CD4-positive, alpha-beta T cell treated with Interleukin-15 for 4 hours (primary cell): ENCODE measurements around the gene XIRP2.

Experiments
- DNase-seq: peaks from one replicate; pipeline ENCODE4 v3.0.0-alpha.2; 2020; ENCODE audit warnings: low spot score

XIRP2 gene, protein sequence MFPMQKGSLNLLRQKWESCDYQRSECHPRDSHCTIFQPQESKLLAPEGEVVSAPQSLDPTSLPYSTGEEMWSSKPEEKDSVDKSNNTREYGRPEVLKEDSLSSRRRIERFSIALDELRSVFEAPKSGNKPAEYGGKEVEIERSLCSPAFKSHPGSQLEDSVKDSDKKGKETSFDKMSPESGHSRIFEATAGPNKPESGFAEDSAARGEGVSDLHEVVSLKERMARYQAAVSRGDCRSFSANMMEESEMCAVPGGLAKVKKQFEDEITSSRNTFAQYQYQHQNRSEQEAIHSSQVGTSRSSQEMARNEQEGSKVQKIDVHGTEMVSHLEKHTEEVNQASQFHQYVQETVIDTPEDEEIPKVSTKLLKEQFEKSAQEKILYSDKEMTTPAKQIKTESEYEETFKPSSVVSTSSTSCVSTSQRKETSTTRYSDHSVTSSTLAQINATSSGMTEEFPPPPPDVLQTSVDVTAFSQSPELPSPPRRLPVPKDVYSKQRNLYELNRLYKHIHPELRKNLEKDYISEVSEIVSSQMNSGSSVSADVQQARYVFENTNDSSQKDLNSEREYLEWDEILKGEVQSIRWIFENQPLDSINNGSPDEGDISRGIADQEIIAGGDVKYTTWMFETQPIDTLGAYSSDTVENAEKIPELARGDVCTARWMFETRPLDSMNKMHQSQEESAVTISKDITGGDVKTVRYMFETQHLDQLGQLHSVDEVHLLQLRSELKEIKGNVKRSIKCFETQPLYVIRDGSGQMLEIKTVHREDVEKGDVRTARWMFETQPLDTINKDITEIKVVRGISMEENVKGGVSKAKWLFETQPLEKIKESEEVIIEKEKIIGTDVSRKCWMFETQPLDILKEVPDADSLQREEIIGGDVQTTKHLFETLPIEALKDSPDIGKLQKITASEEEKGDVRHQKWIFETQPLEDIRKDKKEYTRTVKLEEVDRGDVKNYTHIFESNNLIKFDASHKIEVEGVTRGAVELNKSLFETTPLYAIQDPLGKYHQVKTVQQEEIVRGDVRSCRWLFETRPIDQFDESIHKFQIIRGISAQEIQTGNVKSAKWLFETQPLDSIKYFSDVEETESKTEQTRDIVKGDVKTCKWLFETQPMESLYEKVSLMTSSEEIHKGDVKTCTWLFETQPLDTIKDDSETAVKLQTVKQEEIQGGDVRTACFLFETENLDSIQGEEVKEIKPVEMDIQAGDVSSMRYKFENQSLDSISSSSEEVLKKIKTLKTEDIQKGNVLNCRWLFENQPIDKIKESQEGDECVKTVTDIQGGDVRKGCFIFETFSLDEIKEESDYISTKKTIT (N-terminal part only)

DNA sequence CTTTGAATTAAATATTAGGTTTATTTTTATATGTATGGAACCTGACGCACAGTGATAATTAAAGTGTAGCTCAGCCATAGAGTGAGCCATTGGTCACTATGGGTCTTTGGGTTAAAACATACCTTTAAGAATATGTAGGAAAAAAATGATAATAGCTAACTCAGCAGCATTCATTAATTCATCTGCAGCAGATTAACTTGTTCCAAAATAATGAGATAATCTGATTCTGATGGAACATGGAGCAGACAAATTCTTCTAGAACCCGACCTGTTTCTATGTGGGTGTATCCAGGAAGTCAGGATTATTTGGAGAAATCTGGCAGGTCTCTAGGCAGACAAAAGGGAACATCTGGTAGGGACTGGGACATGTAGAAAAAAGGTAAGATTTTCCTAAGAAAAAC lies at the start of gene XIRP2:
TSS of gene XIRP2 (plus strand) at position 301 of the 400 bp plus-strand sequence. CDS start 15,003 bp downstream, outside the sequence.
- DNase-seq: no peak

DNA sequence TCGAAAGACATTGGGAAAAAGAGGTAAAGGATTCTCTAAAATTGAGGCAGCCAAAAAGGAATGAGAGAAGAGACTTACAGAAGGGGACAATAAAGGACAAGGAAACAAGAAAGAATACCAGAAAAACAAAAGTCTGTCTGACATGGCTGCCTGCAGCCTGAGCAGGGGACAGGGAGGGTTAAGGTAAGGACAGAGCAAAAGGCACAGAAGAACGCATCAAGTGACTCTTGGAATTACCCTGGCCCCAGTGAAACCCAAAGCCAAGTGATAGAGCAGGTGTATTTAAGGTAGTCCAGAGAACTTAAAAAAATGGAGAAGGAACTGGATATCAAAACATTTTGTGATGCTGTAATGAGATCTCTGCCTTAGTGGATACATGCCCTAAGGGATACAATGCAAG lies 47.1 kb upstream of the XIRP2 start:
- no peak for DNase-seq

DNA sequence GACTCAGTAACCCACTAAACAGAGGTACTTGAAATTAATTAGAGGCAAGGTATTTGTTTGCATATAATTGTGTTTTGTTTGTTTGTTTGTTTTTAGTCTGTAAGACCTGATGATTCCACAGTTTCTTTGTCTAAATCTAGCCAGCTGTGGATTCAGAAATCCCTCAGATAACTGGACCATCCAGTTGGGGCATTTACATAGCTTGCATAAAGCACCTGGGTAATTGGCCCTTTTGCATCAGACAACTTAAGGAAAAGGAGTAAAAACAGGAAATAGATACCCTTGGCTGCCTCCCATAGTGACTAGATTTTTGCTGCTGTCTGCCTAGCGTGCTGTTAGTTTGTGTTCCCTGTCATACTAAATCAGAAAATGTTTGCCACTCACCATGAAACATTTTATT lies 46.6 kb upstream of the XIRP2 start:
- DNase-seq: no peak

DNA sequence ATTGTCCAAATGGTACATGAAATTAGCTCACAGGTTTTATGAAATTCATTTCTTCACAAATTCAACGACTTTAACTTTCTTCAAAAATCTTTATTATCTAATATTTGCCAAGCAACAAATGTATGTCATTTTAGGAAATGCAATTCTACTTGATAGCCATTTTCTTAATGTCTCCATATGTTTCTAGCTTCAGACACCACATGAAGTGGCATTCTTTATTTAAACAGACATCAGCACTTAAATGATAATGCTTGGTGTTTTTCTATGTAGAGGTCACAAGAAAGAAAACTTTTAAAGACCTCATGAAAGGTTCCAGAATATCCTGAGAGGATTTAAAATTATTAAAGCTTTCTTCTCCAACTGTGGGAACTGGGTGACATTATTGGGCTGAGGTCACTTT lies 44.2 kb upstream of the XIRP2 start:
- no peak for DNase-seq

DNA sequence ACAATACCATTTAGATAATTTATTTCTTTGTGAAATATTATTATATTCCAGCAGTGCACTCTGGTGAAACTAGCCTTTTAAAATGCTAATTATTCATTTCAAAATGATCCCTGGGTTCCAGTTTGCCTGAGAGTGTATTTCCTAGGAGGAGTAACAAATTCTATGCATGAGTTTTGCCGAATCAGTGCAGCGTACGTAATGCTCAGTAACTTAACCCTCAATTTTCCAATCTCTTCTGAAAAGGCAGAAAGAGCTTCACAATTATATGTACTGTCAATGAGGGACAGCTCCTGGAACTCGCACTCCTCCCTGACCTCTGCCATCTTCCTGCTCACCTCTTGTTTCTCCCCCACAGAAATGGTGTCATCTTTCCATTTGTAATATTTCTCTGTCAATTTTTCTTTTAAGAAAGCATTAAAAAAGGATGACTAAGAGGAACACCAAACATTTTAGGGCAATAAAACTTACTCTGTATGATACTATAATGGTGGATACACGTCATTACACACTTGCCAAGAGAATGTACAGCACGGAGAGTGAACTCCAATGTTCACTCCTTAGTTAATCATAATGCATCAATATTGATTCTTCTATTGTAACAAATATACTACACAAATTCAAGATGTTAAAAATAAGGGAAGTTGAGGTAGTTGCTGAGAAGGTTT lies 25.7 kb upstream of the XIRP2 start:
- DNase-seq: no peak

DNA sequence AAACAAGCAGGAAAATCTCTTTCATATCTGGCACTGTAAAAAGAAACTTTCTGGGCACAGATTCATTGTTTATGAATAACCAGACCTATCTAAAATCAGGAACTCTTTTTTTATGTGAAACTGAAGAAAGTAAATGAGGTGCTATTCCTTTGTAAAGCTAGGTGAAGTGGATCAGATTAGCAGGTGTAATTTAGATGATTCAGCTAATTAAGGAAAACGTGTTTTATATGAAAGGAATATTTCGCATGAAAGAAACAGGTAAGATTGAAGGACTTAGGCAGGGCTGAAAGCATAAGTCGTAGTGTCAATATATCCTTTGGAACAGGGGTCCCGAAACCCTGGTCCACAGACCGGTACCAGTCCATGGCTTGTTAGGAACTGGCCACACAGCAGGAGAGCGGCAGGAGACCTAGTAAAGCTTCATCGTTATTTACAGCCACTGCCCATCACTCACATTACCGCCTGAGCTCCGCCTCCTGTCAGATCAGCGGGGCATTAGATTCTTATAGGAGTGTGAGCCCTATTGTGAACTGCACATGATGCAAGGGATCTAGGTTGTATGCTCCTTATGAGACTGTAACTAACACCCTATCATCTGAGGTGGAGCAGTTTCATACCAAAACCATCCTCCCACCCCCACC lies 20.3 kb upstream of the XIRP2 start:
- no peak for DNase-seq

DNA sequence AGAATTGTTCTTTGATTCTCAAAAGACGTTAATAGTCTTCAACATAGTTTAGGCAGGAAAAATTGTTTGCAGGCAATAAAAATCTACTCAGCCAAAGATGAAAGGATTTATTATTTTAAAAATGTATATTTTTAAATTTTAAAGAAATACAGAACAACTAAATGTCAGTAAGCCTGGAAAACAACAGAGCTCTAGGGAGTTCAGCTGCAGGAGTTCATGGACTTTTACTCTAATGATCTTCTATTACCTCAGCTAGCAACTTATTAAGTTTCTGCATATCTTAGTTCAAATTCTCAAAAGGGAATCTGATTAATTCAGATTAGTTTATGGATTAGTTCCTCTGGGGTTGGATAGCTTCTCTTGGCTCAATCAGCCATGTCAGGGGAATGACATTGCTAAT lies 17.9 kb upstream of the XIRP2 start:
- no peak for DNase-seq

DNA sequence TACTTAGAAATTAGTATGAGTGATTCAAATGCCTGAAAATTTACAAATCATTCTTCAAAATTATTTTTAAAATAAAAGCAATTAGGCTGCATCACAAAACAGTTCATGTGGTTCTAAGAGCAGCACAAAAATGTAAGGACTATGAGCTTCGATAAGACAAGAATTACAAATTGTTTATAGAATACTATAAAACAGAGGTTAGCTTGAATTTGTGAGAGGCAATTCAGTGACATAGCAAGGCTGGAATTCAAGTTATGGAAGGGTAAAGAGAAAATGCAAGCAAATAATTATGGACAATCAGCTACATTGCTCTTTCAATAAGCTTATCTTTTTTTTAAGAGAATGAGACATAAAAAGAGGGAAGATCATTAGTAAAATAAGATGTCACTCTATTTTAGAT lies 7.1 kb upstream of the XIRP2 start:
- no peak for DNase-seq

DNA sequence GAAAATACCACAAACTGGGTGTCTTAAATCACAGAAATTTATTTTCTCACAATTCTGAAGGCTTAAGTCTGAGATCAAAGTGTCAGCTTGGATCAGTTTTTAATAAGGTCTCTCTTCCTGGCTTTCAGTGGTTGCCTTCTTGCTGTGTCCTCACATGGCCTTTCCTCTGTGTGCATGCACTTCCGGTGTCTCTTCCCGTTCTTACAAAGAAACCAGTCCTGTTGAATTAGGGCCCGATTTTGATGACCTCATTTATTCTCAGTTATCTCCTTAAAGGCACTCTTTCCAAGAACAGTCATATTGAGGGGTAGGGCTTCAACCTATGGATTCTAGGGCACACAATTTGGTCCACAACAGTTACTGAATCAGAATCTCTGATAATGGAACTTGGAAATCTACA lies 5.4 kb upstream of the XIRP2 start:
- DNase-seq: no peak

DNA sequence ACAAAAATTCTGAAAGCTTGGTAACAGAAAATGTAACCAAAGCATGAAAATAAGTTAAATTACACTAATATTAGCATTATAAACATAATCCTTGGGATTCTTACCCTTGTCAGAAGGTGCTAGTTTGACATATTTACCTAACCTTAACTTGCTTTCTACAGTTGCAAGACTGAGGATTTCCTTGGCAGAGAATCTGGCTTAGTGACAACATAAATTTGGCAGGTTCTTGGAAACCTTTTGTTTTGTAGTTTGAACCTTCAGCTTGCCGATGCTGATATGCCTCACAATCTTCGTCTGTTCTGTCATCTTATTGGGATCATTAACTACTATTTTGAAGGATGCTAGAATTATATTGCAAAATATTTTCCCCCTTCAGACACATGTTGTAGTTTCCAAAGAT lies 3.4 kb downstream of the XIRP2 start:
- DNase-seq: no peak

DNA sequence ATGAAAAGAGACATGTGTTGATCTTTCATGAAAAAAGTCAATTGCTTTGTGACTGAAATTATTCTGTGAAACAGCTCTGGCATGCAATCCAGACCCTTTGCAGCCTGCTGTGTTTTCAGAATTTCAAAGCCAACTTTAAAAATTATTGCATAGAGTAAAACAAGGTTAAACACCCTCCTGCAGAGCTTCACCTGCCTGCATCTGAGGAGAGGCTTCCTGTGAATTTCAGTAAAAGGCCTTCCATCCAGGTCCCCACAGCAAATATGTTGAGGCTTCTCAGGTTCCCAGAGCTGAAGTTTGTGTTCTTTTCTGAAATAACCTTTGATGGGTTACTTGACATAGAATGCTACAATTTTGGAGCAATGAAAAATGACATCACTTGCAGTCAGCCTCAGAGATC lies 4.1 kb downstream of the XIRP2 start:
- DNase-seq: no peak

DNA sequence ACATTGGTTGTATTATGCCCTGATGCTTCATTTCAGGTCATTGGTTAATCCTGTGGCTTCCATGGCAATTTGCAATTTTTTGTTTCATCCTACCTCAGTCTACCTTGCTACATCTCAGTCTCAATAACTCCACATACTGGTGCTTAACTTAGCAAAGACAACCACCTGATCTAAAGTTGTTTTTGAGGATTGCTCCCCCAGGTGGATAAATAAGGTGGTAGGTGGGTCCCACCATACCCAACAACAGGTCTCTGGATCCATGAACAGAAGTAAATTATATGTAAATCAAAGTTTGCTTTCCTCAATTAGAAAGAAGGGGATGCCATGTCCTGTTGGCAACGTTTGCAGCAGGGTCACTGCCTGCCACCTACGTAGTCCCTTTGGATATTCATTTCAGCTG lies 7.0 kb downstream of the XIRP2 start:
- DNase-seq: no peak

DNA sequence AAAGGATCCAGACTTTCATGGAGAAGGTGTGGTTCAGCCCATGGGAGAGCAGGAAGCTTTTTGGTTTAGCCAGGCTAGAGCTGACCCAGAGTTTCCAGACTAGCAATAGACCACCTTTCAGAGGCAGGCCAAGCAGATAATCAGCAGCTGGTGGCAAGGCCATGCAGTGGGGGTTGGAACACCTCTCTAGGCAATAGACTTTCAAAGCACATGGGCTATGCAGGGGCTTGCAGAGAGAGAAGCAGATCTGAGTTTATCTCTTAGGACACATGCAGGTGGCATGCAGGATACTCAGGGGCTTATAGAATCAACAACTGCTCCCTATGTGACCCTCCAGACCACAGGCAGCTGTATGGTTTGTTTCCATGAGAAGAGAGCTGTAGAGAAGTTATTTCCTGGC lies 9.4 kb downstream of the XIRP2 start:
- DNase-seq: no peak

DNA sequence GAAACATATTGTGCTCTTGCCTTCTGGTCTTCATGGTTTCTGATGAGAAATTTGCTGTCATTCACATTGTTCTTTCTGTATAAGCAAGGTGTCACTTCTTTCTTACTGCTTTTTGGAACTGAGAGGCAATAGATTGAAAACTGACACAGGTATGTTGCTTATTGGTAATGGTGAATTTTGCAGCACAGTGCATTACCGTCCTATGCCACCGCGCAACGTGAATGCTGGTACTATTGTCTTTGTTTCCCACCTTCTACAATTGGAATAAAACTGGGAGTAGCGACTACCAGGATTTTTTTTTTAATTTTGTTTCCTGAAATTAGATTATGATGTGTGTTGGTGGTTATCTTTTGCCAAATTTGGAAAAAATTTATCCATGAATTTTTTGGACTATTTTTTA lies 11.4 kb downstream of the XIRP2 start:
- no peak for DNase-seq

DNA sequence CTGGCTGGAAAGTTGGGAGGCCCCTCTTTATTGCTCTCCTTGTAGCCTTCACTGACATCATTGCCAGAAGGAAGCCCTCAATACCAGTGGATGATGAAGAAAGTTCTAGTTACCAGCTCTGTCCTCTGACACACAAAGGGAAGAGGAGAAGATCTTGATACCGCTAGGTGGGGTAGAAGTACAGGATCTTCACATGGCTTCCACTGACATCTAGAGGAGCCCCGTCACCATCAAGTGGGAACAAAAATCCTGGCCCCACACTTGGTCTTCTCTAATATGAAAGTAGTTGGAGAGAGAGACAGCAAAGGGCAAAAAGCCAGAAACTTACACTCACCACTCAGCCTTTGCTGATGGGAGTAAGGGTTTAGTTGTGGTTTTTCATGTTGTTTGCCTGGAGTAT lies 12.4 kb downstream of the XIRP2 start:
- no peak for DNase-seq

DNA sequence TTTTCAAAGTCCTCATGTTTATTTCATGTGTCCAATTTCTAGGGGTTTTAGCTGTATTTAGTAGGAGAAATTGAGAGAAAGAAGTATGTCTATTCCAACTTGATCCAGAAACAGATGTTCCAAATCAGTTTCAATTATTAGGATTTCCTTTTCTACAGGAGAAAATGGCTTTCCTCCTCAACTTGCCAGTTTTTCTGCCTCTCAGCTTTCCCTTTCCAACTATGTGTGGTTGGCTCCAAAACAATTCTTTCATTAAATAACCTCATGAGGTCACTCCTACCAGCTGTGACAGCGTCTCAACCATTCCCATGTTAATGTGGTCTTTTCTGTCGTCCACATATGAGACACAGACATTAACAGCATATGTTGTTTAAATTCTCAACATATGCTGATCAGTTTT lies 13.1 kb downstream of the XIRP2 start:
- DNase-seq: no peak

DNA sequence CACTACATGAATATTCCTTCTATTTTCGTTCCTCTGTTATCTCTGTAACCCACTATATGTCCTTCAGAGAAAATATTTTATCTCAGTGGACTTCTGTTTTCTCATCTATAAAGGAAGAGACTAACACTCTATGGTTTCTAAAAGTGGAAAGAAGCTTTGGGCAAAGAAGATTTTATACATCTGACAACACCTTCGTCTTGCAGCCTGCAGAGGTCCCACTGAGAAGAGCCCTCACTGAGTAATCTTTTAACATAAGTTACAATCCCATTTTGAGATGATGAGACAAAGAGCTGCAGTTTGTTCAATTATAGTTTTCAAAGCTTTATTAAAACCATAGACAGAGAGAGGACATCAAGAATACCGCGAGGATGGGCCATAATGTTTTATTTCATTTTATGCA lies 28.7 kb downstream of the XIRP2 start:
- no peak for DNase-seq

DNA sequence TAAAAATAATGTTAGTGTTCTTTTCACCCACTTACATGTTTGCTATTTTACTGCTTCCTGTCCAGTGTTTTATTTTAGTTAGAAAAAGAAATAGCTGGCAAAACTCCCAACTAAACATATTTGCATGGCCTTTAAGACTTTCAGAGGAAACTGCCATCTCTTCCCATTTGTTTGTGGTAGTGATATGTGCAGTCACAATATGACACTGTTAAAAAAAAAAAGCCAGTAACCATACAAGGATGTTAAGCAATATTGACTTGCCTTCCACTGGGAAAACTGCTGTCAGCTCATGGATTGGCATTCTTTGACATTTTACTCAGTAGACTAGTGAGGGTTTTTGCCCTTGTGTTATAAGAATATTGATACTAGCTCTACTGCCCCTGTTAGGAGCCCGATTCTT lies 29.1 kb downstream of the XIRP2 start:
- DNase-seq: no peak

DNA sequence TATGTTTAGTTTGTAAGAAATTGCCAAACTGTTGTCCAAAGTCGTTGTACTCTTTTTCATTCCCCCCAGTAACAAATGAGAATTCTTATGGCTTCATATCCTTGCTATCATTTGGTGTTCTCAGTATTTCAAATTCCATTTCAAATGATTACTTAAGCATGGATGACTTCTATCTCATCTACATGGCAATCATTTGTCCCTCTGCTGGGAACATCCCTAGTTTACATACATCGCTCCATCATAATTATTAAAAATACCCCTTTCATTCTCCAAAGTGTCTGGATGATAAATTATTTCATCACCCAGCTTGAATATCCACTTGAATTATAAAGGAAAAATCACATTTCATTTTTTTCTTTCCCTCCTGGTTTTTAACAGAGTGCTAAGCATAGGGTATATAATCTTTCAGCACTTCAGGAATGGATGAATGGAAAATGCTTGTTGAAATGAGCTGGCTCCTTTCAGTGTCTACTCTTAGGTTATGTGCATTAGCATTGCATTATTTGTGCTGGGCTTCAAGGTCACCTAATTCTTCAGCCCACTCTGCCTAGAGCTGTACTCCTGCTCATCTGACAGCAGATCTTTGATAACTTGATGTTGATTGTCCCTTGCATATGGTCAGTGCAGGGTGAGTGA lies 33.1 kb downstream of the XIRP2 start:
- DNase-seq: no peak

DNA sequence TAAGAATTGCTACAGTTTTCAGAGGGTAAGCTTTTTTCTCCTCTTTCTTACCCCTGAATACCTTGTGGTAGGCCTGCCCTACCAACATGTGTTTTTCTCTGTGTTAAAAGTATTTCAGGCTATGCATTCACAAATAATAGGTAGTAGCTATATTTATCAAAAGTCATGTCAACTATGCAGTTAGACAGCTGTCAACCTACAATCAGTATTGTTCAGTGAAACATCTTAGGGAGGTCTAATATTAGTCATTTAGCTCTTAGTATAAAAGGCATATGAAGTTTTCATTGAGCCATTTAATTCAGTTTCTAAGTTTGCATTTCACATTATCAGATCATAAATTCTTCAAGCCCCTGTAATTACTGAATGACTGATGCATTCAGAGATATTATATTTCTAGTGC lies 36.7 kb downstream of the XIRP2 start:
- no peak for DNase-seq

DNA sequence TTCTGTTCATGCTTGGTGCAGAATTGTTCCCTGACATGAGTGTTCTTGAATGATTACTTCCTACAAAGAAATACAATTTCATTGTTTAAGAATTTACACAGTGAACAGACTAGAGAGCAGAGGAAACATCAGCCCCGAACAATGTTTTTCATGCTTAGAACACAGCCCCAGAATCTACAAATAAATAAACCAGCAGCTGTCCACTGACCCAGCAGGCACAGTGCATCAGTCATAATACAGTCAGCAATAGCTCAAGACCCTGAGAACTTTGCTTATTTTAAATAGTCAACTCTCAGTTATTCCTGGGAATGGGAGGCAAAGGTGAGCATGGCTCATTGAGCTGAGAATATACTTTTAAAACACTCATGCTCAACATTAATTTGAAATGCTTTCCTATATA lies 38.4 kb downstream of the XIRP2 start:
- no peak for DNase-seq
